Breast epithelium (tissue), 3 donors: ENCODE data around the gene SLC27A4.
"Not testable (repeated sequence)": the region's sequence is repeated elsewhere in the genome, so short reads cannot be mapped to it uniquely, and the experiment has no call there.

ENCODE experiments used
- CTCF ChIP-seq, 3 donors: fragments of 450-650 bp; IDR thresholded peaks; one replicate each; pipeline ENCODE4 v1.5.1; 2016 to 2017; ENCODE audit warnings: antibody characterized with exemption in 3 of 3, mild to moderate bottlenecking in 3 of 3, moderate library complexity in 3 of 3
- POLR2A ChIP-seq: fragments of 450-650 bp; IDR thresholded peaks from one replicate; pipeline ENCODE4 v1.6.1; 2016; ENCODE audit warnings: antibody characterized with exemption, mild to moderate bottlenecking, moderate library complexity
- POLR2AphosphoS5 ChIP-seq, 3 donors: sonication (generic); formaldehyde crosslinking; IDR thresholded peaks; one replicate each; pipeline ENCODE4 v1.6.1; 2017; ENCODE audit warnings: antibody characterized with exemption in 3 of 3

- TF ChIP-seq POLR2AphosphoS5 (IDR thresholded peaks at IDR 0.05); CTCF (IDR thresholded peaks at IDR 0.05); POLR2A: not testable (repeated sequence)
These were observed 1.3 kb upstream of the SLC27A4 start for GRCh38 chr9:128338852-128339614.
